HG03097 (cell line): ENCODE data around the gene SLC27A2.
A peak's percentile ranks its signal among the peaks of the same experiment; 100 is the strongest.
"Not testable (repeated sequence)": the region's sequence is repeated elsewhere in the genome, so short reads cannot be mapped to it uniquely, and the experiment has no call there.

ENCODE experiments used
- ATAC-seq: cut with Tn5 transposase; IDR thresholded peaks from one replicate; pipeline ENCODE4 v1.9.1; 2021; ENCODE audit not compliant: unreplicated experiment, low FRiP score

Gene SLC27A2

DNA sequence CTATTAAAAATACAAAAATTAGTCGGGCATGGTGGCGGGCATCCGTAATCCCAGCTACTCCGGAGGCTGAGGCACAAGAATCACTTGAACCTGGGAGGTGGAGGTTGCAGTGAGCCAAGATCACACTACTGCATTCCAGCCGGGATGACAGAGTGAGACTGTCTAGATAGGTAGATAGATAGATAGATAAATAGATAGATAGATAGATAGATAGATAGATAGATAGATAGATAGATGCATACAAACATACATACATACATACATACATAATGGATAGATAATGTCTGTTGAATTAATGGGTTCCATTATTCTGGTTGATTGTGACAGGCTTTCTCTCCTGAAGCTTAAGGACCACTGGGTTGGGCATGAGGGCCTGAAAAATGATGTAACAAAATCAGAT lies 6.8 kb downstream of the SLC27A2 start:
- not testable (repeated sequence) for ATAC-seq

DNA sequence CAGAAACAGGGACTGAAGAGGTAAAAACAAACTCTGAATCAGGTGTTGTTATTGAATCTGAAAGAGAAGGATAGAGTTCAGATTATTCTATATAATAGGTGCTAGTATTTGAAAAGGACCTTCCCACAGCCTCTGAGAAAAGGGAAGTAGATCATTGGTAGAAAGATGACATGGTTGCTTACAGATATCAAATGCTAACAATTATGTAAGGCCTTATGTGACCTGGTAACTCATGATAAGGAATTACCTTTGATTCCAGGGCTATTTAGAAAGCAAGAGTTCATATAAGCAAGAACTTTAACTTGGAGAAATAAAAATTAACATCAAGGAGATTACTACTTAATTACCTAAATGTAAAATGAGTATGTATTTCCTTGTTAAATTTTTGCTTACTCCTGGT lies 7.6 kb downstream of the SLC27A2 start:
- no peak for ATAC-seq

DNA sequence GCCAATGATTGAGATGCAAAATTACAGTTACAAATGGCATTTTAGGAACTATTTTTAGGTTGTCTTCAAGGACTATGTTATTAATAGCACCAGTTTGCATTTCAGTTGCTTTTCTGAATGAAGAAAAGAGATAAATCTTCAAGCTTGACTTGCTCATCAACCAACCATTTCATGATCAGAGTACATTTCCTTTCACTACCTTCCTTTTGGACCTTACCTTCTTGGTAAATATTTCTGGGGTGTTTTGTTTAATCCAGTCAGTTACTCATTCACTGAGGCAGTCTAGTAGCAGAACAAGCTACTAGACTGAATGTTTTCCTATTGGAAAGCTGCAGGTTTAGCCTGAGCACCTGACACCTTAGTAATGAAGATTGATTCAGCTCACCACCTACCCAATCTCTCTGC lies 8.2 kb downstream of the SLC27A2 start:
- ATAC-seq = peak; percentile 63

DNA sequence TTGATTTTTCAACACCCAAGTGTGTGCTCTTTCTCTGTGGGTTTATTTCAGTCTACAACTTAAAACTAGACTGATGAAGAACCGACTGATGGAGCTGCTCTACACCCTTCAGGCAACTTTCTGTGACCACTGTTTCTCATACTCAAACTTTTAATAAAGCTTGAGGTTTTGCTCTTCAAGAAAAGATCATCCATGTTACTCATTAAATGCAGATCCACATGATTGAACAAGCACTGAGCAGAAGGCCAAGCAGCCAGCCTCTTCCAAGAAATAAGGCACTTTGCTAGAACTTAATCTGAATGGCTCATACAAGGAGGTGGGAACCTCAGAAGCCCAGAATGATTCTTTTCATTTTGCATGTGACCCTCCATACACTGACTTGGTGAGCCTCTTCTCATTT lies 8.7 kb downstream of the SLC27A2 start:
- no peak for ATAC-seq

- ATAC-seq = no peak
Measured at GRCh38 chr15:50192164-50192563, 10.2 kb downstream of the SLC27A2 start.

DNA sequence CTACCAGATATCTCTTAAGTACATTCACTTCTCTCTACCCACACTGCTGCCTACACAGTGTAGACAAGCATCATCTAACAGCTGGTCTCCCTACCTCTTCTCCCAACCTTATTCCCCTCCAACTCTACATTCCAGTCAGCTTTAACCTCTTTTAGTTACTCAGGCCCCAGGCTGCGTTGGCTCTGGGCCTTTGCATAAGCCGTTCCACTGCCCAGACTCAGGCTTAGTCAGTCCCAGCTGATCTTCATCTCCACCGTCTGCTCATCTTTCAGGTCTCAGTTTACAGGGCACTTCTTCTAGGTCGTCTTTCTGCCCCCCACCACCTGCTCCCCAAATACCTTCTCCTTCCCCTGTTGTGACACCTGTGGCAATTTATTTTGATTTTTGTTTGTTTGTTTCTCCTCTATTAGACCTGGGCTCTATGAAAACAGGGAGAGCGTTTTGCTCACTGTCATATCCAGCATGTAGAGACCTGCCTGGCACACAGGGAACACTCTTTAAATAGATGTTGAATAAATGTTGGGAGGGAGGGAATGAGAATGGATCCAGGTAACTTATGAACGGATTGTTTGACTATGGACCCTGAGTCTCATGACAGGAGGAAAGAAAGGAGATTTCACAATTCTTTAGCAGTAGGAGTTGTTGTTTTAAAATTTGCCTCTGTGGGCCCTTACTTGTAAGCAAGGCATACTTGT lies 11.1 kb downstream of the SLC27A2 start:
- no peak for ATAC-seq

DNA sequence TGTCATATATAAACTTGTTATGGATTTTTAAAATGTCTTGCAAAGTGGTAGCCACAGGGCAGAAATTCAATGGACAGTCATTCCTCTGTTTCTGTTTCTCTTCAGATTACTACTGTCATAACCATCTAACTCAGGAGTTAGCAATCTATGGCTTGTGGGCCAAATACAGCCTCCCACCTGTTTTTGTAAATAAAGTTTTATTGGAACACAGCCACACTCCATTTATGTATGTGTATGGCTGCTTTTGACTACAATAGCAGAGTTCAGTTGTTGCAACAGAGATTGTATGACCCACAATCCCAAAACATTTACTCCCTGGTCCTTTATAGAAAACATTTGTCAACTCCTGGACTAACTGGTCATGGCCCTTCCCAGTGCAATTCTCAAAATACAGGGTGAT lies 20.0 kb downstream of the SLC27A2 start:
- no peak for ATAC-seq

DNA sequence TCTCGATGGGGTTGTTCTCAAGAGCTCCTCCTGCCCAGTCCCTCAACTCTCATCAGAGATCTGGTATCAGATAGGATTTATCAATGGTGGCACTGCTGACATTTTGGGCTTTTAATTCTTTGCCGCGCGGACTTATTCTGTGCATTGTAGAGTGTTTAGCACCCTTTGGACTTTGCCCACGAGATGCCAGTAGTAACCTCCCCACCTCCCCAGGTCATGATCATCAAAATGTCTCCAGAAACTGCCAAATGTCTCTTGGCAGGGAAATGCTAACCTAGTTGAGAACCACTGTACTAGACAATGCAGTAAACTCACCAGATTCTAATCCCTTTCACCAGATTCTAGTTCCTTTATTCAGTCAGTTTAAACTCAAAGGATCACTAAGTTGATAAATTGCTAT lies 24.0 kb downstream of the SLC27A2 start:
- no peak for ATAC-seq

GRCh38 chr15:50209809-50210208 lies 27.8 kb downstream of the SLC27A2 start:
- ATAC-seq = no peak

- no peak for ATAC-seq
Measured at GRCh38 chr15:50210462-50211157, 28.6 kb downstream of the SLC27A2 start.

DNA sequence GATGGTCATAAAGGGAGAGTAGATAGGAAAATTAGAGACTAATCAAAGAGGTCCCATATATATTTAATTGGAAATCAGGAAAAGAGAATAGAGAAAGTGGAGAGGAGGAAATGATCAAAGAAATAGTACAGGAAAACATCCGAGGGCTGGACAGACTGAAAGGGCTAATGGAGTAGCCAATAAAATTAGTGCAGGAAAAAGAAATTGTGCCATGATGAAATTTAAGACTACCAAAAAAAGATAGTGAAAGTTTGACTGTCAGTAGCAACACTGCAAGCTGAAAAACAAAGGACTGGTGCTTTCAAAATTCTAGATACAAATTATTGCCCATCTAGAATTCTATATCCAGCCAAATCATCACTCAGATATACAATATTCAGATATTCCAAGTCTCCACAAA lies 36.3 kb downstream of the SLC27A2 start:
- ATAC-seq = no peak

DNA sequence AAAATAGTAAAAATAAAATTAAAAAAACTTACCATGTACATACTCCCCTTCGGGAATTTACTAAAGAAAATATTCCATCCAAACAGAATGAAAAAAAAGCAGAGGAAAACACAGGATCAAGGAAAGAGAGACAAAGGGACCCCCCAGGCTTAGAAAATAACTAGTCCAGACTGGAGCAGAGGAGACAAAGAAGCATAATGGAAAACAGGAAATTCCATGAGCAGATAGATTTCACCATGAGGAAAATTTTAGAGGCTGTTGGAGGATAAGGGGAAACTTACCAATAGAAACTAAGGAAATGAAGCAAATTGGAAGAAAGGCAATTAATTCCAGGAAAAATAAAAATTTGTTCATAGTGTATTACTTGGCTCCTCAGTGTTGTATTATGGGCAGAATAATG lies 36.7 kb downstream of the SLC27A2 start:
- ATAC-seq = no peak

DNA sequence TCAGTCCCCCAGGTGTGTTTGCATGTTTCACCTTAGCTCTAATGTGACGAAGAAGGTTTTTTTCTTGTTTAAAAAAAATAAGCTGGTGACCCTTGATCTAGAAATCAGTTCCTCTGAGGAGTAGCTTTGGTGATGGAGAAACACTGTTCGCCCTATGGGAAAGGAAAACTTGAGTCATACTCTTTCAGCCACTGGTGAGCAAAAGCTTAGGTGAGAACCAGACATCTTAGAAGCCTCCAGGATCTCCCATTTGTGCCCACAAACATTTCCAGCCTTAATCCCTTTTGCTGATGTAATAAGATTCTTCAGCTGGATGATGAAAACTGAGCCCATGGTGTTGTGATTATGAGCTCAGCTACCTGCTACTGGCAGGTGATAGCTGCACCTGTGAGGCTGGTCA lies 37.8 kb downstream of the SLC27A2 start:
- ATAC-seq = no peak

DNA sequence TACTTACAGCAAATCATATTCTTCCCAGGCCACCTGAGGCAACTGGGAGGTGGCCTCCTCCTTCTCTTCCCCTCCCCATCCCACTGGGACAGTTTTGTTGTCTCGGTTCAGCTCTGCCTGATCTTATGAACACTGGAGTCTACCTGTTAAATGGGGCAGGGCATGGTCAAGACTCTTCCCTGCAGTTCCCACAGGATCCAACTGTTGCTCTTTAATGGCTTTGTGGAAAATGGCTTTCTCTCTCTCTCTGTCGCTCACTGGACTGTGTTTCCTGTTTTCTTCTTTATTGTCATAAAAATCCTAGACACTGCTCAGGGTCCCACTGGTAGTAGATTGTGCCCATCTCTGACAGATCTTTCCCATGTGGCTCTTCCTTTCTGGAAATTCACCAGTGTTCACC lies 40.2 kb downstream of the SLC27A2 start:
- no peak for ATAC-seq

DNA sequence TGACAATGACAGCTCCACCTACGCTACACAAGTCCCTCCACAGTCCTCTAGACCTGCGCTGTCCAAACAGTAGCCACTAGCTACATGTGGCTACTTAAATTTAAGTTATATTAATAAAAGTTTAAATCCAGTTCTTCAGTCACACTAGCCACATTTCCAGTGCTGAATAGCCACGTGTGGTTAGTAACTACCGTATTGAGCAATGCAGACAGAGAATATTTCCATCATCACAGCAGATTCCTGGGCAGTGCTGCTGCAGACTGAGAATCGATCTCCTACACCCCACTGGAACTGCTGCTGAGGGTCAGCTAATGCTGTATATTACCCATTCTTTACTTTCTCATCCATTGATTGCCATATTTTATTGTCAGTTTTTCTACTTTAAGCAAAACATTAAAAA lies 42.6 kb downstream of the SLC27A2 start:
- ATAC-seq = no peak

DNA sequence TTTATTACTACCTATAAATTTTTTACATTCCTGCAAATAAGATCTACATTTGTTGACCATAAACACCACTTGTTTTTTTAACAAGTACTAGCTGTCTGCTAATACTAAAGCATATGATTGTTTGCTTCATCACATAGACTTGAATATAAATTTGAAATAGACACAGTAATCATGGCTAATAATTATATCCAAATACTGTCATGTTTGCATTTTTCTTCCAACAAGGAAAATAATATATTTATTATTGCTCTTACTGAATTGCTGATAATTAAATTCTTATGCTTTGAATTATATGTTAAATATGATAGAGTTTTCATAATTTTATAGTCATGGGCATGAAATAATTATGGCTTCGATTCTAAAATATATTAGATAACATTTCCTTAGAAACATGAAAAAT lies 43.1 kb downstream of the SLC27A2 start:
- no peak for ATAC-seq

GRCh38 chr15:50225938-50226337 lies 43.9 kb downstream of the SLC27A2 start:
- ATAC-seq = no peak

GRCh38 chr15:50227076-50227475 lies 45.1 kb downstream of the SLC27A2 start:
- no peak for ATAC-seq

DNA sequence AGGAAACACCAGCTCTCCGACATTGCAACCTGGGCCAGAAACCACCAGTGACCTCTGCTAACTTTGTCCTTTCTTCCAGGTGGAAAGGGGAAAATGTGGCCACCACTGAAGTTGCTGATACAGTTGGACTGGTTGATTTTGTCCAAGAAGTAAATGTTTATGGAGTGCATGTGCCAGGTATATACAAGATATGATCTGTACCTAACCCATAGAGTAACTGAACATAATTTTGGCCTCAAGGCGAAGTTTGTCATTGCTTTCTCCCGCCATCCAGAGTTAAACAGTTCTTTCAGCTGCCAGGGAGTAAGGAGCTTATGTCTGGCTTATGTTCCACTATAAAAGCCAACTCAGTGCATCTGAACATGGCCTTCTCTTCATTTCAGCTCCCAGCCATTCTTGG lies 46.9 kb downstream of the SLC27A2 start:
- ATAC-seq = no peak

- ATAC-seq = no peak
Measured at GRCh38 chr15:50229336-50229735, 47.3 kb downstream of the SLC27A2 start.

DNA sequence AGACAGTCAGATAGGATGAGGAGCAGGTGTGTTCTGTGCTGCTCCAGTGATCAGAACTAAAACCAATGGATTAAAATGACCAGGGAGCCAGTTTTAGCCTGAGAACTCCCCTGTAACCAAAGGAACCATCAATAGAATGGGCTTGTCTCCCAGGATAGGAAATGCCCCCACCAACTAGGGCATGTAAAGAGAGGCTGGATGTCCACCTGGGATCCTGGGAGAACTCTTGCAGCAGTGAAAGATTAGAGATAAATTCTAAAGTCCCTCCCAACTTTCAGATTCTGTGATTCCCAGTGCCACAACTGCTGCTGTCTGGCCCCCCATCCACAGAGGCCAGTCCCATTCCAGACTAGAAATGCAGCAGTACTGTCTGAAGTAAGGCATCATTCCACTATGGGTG lies 49.8 kb downstream of the SLC27A2 start:
- ATAC-seq = no peak

DNA sequence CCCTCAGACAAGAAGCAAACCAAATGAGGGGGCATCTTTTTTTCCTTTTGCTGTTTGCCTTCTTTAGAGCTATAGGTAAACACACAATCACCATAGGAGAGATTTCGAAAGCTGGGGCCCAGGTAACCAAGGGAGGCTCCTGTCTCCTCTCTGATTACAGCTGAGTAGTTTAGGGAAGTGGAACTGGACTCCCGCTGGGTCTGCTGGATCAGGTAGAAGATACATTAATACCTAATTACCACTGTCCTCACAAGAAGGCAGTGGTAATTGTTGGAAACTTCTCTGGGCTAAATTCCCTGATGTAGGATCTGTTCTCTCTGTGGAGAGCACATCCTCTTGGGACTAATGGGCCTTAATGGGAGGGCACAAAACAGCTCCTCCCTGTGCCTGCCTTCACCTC lies 50.8 kb downstream of the SLC27A2 start:
- ATAC-seq = no peak
